Amygdala (tissue), 56 donors: Measurements from ENCODE around the gene ANK3.
A peak's percentile ranks its signal among the peaks of the same experiment; 100 is the strongest.
"Not testable (repeated sequence)": the region's sequence is repeated elsewhere in the genome, so short reads cannot be mapped to it uniquely, and the experiment has no call there.

Experiments
- DNase-seq, 56 donors: peaks; one replicate each; lab custom pipeline; 2025; lab: John Stamatoyannopoulos, UW

Gene ANK3

GRCh38 chr10:60069311-60069710, 320.4 kb downstream of the ANK3 start:
- no peak for DNase-seq

DNA sequence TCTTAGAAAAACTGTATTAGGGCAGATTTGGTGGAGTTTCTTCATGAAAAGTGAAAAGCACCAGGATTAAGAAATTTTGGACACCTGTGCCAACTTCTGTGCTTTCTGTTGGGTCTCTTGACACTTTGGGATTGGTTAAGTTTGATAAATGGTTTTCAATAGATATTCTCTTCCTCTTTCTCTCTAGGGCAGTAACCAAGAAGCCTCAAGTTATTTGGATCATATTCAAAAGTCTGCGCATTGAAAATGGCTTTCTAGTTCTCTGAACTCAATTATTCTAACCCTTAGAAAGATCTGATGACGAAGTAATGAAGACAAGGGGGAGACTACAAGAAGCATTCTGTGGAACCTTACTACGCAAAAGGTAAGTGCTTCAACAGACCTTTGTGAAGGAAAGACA, 339.3 kb downstream of the ANK3 start:
- no peak for DNase-seq

DNA sequence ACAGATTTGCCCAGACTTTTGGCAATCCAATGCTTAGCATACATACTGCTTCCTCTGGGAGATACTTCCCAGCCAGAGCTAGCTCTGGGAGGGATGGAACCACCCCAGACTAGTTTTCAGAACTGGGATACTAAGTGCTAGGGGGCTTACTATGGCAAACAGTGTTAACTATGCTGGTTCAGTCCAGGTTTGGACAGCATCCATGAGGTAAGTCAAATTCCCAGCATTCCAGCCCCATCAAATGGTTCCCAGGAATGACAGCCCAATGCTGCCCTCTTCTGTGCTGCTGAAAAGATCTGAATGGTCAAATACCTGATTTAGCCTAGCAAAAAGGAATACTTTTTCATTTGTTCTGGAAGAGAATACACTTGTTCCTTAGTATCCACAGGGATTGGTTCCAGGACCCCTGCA, 341.6 kb downstream of the ANK3 start:
- DNase-seq = no peak

DNA sequence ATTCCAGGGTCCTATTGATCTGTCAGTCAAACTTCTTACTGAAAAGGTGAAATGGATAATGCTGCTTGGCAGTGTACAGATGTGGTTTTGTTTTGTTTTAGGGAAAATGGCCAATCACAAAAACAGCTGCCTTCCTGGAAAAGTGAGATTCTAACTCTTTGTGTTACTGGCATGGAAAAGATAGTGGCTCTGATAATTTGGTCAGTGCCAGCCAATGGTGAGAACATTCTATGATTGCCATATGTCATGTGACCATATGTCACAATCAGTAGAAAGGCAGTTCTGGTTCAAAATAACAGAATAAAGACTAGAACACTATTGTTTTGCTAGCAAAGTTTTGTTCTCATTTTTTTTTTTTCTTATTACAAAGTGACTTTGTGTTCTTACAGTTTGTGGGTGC, 344.1 kb downstream of the ANK3 start:
- no peak for DNase-seq

DNA sequence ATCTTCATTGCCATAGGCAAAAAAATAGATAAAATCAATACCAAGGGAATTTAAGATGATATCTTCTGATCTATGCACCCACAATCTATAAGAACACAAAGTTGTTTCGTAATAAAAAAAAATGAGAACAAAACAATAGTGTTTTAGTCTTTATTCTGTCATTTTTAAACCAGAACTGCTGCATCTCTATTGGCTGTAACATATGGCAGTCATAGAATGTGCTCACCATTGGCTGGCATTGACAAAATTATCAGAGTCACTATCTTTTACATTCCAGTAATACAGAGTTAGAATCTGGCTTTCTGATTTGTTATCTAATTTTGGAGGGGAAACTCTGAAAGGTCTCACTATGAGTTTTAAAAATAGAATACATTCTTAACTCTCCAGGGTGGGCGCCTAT, 344.7 kb downstream of the ANK3 start:
- no peak for DNase-seq

DNA sequence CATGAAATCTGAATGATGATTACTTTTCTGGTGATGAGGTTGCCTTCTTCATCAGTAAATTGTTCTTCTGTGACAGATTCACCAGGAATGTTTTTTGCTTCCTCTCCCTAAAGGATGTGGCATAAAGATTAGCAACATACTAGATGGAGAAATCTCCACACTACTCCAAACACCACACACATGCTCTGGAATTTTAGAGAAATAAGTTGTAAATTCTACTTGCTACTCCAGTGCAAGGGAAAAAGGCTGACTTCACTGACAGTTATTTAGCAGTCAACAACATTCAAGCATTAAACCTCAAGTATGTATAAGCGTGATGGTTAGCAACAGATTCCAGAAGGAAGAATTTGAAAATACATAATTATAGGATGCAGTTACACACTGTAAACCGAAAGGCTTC, 345.4 kb downstream of the ANK3 start:
- DNase-seq = no peak

DNA sequence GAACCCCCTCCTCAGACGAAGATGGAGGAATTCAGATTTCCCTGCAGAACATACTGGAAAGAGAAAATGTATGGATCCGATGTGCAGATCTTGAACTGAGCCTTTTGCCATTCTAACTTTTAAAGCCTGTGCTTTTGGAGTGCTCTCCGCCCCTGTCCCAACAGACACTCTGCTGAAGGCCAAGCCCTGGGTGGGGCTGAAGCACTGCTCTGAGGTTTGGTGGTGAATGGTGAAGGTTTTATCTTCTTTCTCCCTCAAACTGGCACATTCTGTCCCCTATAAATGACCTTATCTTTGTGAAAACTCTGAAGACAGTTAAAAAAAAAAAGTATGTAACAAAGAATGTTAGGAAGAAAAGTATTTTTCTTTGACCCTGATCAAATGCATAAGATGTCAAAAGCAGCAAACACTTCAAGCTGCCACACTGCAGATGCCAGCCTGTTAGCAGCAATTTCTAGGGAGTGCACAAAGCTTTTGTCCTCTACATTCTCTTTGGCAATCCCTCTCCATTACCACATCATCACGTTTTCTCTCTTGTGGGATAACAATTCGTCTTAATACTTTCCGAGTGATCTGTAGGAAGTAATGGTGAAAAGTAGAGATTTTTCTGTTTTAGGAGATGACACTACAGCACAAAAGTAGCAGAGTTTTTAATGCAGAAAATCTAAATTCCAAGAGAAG, 346.0 kb downstream of the ANK3 start:
- no peak for DNase-seq

- DNase-seq = no peak
Observed at GRCh38 chr10:60042914-60043313, 346.8 kb downstream of the ANK3 start.

- no peak for DNase-seq
Observed at GRCh38 chr10:60042262-60042661, 347.4 kb downstream of the ANK3 start.

DNA sequence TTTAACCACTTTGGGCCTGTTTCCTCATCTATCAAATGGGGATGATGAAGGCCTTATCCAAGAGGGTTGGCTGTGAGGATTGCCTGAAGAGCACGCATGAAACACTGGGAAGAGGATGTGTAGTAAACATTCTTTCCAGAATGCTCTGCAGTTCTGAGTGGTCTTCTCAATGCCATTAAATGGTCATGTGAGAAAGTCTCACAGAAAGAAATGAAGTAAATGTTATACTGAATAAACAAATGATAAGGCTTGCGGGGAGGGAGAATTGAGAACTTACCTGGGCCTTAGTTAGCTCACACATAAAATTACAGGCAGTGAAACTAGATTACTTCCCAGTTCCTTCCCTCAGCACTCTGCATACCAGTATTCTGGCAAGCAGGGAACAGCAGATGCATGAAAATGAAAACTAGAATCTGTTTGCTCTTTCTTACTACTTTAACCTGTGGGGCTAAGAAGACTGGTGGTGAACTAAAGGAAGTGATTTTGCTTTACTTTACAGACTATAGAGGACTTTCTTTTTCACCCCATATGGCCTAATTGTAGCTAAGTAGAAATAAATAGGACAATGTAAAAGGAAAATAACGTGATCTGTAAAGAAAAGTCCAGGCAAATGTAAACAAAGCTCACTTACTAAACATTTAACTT, 348.1 kb downstream of the ANK3 start:
- DNase-seq = no peak

- DNase-seq = no peak
Observed at GRCh38 chr10:60040014-60040662, 349.5 kb downstream of the ANK3 start.

GRCh38 chr10:60035984-60036383, 353.7 kb downstream of the ANK3 start:
- DNase-seq = no peak

DNA sequence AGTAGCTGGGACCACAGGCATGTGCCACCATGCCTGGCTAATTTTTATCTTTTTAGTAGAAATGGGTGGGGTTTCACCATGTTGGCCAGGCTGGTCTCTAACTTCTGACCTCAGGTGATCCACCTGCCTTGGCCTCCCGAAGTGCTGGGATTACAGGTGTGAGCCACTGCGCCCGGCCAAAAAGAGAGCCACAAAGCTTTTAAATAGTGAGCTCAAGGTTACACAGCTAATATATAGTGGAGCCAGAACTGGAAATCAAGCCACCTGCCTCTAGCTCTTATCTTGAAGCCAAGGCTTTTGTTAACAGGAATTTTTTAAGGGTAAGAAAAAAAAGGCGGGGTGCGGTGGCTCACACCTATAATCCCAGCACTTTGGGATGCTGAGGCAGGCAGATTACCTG, 354.3 kb downstream of the ANK3 start:
- not testable (repeated sequence) for DNase-seq

DNA sequence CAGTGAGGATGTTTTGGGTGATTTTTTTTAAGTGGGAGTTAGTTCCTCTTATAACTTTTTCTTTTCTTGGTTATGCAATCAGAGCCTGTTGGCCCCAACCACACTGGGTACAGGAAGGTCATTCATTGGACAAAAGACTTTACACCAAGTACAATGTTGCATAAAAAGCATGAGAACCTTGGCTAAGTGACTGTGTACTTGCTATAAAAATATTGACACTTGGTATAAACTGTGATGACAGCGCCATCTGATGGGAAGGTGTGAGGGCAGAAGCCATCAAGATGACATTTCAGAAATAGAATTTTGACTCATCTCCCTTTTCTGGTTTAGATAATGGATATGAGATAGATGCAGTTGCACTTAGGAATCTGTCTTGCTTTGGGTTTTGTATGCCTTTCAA, 357.0 kb downstream of the ANK3 start:
- peak in 5 of 56 donors; percentile 4 to 38 (median 11) for DNase-seq

GRCh38 chr10:60031664-60032063, 358.0 kb downstream of the ANK3 start:
- DNase-seq = no peak

DNA sequence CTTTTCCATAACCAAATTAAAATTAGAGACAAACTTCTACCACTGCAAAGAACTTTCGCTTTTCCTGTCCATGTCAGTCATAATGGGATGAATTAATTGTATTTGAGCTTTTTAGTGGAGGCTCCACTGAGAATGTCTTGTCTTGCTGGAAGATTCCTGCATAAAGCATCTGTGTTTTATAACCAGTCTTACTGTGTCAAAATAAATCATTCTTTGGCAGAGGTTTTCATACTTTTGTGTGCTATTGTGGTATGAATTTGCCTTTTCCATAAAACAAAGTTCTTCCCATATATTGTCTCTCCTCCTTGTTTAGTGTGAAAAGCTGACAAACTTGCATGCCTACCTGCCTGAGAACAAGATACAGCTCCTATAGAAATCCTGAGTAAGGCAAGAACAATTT, 358.5 kb downstream of the ANK3 start:
- DNase-seq = no peak

GRCh38 chr10:60029475-60029874, 360.2 kb downstream of the ANK3 start:
- DNase-seq = peak in 2 of 56 donors; percentile 14 to 21

GRCh38 chr10:60028081-60028480, 361.6 kb downstream of the ANK3 start:
- no peak for DNase-seq

- no peak for DNase-seq
Observed at GRCh38 chr10:60025279-60025678, 364.4 kb downstream of the ANK3 start.

- no peak for DNase-seq
Observed at GRCh38 chr10:60024506-60024905, 365.2 kb downstream of the ANK3 start.

- DNase-seq = no peak
Observed at GRCh38 chr10:60023155-60023877, 366.4 kb downstream of the ANK3 start.
